Stimulated activated CD4-positive, alpha-beta T cell treated with anti-CD3 and anti-CD28 coated beads, Interleukin-4, amount 100 ng/mL, for 48 hours (primary cell): ENCODE data around the gene FIZ1.
"Not testable (repeated sequence)": the region's sequence is repeated elsewhere in the genome, so short reads cannot be mapped to it uniquely, and the experiment has no call there.

ENCODE experiments used
- DNase-seq, 2 donors: peaks; one replicate each; pipeline ENCODE4 v3.0.0-alpha.2; 2020; ENCODE audit warnings: low read depth in 2 of 2

FIZ1 gene

GRCh38 chr19:55594996-55595545 is 4.2 kb downstream of the FIZ1 start:
- no peak for DNase-seq

DNA sequence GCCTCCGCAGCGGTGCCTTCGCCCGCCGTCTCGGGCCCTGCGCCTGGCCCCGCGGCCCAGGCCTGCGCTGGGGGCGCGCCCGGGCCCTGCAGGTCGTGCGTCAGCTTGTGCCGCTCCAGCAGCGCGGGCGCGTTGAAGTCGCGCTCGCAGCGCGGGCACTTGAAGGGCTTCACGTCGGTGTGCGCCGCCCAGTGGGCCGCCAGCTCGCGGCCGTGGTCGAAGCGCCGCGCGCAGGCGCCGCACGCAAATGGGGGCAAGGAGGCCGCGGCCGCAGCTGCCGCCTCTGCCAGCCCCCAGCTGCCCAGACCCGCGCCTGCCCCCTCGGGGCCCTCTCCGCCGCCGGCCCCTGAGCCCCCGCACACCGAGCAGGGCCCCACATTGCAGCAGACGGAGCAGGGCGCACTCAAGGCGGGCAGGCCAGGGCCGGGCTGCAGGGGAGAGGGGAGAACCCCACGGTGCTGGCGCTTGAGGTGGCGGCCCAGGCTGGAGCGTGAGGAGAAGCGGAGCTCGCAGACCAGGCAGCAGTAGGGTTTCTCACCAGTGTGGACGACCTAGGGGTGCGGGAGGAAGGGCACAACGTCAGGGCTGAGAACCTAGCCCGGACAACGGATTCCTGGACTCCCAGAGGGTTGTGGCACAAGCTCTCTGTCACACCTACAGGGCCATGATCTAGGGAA is 6.1 kb downstream of the FIZ1 start:
- DNase-seq = no peak

- no peak for DNase-seq
These were observed 6.8 kb downstream of the FIZ1 start for GRCh38 chr19:55592391-55593090.

DNA sequence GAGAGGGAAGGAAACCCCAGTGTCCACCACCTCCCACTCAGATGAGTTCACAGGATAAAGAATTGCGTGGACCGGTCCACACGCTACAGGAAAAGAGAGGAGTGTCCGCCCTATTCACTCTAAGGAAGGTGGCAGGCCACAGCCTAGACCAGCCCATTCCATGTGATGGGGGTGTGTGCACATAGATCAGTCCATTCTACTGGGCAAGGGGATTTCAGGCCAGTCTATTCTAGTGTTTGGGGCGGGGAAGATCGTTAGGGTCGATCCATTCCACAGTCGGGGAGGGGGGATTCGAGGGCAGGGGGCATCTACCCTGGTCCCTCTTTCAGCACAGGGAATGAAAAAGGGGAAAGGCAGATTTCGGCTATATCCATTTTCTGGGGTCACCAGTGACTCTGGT is 7.8 kb downstream of the FIZ1 start:
- DNase-seq = no peak

DNA sequence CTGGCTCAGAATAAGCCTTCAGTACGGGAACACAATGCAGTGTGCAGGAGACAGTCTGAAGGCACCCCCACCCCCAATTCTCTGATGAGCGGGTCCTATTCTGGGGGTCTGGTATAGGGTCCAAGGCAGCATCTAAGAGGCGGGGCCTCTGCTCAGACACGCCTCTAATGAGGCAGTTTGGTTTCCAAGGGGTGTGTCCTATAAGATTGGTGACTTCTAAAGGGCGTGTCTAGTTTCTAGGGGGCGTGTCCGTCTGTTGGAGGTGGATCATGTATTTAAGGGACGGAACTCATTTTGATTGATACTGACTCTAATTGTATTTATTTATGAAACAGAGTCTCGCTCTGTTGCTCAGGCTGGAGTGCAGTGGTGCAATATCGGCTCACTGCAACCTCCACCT is 8.7 kb downstream of the FIZ1 start:
- DNase-seq = no peak

DNA sequence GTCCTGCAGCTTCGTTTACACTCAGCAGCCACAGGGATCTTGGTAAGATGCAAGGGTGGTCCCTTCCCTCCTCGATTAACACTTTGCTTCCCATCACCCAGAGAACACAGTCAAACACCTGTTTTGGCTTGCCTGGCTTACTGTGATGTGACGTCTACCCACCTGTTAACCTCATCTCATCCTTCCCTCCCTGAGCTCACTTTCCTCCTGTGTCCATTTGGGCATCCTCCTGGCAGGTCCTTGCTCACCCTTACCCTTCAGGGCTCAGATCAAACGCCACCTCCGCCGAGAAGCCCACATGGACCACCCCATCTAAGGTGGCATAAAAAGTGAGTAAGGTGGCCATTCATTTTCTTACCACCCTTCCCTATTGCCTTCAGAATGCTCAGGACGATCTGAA is 9.2 kb downstream of the FIZ1 start:
- DNase-seq = no peak

DNA sequence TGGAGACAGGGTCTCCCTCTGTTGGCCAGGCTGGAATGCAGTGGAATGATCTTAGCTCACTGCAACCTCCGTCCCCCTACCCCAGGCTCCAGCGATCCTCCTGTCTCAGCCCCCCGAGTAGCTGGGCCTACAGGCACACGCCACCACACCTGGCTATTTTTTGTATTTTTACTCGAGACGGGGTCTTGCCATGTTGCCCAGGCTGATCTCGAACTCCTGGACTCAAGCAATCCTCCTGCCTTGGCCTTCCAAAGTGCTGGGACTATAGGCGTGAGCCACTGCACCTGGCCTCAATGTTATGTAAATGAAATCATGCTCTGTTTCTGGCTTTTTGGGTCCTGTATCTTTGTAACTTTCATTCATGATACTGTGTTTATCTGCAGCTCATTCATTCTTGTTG is 10.6 kb downstream of the FIZ1 start:
- DNase-seq = no peak

DNA sequence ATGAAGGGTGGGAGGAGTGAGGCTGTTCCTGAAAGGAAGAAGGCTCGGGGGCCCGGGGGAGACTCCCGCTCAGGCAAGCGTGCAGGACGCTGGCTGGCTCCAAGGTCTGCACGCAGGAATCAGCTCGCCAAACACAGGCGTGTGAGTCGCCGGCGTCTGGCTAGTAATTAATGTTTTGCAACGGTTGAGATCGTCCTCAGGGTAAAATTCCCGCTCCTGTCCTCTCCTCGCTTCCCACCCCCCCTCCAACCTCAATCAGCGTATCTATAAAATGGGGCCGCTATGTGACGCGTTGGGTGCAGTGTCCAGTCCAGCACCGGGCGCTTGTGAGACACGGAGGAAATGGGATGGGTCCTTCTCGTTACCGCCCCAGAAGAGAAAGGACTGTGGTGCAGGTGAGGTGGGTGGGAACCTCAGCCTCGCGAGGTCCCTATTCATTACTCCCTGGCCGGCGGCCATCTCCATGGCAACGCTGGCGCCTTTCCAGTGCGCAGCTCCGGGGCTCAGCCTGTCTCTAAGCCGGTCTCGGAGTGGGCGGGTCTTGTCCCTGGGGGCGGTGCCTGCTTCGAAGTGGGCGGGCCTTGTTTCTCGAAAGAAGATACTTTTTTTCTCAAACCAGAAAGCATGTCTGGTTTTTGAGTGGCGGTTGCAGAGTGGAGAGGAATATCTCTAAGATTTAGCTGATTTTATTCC is 12.2 kb downstream of the FIZ1 start:
- peak; percentile 90 to 96 for DNase-seq

- DNase-seq = peak in 1 of 2 donors; percentile 48
These were observed 13.5 kb downstream of the FIZ1 start for GRCh38 chr19:55585658-55586339.

DNA sequence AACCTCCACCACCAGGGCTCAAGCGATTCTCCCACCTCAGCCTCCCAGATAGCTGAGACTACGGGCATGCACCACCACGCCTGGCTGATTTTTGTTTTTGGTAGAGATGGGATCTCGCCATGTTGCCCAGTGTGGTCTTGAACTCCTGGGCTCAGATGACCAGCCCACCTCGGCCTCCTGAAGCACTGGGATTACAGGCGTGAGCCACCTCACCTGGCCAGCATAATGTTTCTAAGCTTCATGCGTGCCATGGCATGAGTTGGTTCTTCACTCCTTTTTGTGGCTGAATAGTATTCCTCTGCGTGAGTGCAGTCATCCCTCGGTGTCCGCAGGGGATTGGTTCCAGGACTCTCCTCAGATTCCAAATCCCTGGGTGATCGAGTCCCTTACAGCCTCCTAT is 14.4 kb downstream of the FIZ1 start:
- no peak for DNase-seq

DNA sequence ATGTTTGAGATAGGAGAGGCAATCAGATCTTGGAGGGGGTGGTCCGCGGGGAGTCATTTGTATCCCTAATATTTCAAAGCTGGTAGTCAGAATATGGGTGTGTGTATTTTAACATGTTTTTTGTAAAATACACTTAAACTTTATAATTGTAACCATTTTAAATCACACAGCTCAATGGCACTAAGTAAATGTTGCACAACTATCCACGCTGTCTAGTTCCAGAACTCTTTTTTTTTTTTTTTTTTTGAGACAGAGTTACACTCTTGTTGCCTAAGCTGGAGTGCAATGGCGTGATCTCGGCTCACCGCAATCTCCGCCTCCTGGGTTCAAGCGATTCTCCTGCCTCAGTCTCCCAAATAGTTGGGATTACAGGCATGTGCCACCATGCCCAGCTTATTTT is 15.4 kb downstream of the FIZ1 start:
- DNase-seq = not testable (repeated sequence)

DNA sequence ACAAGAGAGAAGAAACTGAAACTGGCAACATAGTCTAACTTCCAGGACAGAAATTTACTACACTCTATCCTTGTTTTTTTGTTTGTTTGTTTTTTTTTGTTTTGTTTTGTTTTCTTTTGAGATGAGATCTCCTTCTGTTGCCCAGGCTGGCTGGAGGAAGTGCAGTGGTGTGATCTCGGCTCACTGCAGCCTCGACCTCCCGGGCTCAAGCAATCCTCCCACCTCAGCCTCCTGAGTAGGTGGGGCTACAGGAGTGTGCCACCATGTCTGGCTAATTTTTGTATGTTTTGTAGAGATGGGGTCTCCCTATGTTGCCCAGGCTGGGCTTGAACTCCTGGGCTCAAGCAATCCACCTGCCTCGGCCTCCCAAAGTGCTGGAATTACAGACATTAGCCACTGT is 17.0 kb downstream of the FIZ1 start:
- not testable (repeated sequence) for DNase-seq

DNA sequence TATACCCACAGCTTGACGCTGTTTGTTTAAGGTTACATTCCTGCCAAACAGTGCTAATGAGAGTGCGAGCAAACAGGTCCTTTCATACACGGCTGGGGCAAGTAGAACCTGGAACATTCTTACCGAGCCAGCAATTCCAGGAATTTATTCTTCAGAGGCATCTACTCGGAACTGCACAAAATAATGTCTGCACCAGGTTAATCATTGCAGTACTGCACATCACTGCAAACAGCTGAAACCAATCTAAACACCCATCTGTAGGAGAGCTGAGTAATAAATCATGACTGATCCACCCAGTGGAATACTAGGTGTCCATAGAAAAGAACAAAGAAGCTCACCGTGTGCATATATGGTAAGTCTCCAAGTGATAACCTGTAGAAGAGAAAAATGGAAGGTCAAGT is 17.5 kb downstream of the FIZ1 start:
- DNase-seq = no peak

DNA sequence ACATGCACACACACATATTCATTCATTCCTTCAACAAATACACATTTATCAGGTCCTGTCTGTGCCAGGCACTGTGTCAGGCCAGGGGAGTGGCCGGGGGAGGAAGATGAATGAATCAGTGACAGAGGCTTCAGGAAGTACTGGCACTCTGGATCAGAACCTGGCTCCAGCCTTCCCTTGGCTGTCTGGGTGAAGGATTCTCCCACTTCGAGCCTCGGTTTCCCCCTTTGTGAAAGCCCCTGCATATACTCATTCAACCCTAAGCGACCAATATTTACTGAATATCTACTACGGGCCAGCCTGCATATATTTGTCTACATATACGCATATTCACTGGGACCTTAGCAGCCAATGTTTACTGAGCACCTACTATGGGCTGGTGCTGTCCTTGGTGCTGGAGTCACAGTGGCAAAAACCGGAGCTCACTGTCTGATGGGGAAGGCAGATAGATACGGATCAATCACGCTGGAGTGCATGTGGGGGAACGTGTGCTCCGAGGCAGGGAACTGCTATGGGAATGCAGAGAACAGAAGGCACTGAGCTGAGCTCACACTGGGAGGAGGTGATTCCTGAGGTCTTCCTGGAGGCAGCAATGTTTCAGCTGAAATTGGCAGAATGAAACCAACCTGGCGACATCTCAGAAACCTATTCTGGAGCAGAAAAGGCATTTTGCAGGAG is 18.0 kb downstream of the FIZ1 start:
- DNase-seq = no peak

GRCh38 chr19:55580628-55581144 is 18.6 kb downstream of the FIZ1 start, which contains the start of gene ZNF579:
Gene ZNF579 (minus strand): TSS chr19:55580848. CDS start chr19:55579639, 1,209 bp downstream.
- DNase-seq = peak; percentile 79 to 82

DNA sequence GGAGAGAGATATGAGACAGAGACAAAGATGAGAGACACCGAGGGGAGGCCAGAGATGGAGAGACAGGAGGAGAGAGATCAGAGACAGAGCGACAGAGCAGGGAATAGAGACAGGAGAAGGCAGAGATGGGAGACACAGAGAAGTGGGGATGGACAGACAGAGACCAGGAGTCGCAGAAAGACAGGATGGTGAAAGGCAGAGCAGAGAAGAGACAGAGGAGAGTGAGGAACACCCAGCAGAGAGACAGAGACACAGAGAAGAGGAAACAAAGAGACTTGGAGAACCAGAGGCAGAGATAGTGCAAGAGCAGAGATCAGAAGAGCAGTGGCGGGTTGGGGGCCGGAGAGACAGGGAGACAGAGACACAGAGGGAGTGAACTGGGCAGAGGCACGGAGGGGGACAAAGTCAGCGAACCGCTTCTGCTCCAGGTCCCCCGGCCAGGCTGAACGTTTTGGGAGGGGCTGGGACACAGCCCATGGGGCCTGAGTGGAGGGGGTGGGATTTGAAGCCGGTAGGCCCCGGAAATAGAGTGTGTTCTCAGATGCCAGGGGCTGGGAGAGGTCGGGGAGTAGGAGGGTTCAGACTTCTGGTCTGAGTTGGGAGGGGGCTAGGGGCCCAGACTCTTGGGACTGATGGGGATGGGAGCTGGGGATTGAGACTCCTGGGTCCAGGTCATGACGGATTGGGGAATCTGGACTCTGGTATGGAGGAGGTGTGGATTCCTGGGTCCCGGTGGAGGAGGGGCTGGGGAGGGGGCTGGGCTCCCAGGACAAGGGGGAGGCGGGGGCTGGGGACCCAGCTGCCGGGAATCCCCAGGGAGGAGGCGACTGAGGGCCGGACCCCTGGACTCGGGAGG is 19.3 kb downstream of the FIZ1 start:
- DNase-seq = no peak

GRCh38 chr19:55578761-55579747 is 20.3 kb downstream of the FIZ1 start:
- no peak for DNase-seq

DNA sequence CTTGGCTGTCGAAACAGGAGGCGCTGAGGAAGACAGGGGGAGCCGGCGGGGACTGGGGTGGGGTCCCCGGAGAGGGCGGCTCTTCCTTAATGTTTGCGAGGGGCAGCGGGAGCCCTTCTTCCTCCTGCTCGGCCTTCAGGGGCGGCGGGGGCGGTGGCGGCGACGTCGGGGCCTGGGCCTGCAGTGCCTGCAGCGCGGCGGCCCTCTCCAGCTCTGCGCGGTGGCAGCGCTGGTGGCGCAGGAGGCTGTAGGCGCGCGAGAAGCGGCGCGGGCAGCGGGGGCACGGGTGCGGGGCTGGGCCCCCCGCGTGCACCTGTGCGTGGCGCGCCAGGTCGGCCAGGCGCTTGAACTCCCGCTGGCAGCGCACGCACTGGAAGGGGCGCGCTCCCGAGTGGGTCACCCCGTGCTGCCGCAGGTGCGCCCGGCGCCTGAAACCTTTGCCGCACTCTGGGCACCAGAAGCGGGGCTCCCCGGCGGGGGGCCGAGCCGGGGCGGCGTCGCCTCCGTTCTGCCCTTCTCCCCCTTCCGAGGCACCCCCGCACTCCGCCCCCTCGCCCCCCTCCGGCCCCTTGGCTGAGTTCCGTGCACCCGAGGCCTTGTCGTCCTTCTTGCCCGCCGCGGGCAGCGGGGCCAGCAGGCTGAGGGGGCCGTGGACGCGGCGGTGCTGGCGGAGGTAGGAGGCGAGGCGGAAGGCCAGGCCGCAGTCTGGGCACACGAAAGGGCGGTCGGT is 21.1 kb downstream of the FIZ1 start:
- no peak for DNase-seq
